ENCODE data around the gene ABL1.
"Not testable (repeated sequence)": the region's sequence is repeated elsewhere in the genome, so short reads cannot be mapped to it uniquely, and the experiment has no call there.

Gene ABL1

DNA sequence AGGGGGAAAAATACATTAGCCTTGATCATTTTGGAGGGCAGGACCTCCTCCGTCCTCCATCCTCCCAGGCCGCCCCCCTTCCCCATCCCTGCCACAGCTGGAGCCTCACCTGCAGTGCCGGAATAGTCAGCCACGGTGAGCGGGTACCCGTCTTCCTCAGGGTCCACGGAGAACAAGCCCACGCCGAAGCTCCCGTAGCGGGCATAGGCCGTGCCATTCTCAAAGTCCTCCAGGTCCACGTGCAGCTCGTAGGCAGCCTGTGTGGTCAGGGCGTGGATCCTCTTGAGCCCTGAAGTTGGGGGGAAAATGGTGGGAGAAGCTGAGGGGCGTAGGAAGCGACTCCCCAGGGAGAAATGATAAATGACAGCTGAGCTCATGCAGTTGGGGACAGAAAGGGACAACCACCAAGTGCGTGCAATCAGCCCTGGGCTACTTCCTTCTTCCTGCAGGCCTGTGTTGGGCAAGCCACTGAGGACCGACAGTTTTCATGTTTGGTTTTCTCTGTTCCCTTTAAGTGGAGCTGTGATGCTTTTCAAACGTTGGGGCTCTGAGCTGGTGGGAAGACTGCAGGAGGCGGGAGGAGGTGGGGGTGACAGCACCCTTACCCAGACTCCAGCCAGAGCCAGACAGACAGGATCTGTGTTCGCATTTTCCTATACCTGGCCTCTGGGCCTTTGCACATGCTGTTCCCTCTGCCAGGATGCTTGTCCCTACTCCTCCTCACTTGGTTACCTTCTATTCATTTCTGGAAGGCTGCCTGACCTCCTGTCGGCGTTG is 70.3 kb downstream of the ABL1 start:
- TF ChIP-seq, protein P1, sequence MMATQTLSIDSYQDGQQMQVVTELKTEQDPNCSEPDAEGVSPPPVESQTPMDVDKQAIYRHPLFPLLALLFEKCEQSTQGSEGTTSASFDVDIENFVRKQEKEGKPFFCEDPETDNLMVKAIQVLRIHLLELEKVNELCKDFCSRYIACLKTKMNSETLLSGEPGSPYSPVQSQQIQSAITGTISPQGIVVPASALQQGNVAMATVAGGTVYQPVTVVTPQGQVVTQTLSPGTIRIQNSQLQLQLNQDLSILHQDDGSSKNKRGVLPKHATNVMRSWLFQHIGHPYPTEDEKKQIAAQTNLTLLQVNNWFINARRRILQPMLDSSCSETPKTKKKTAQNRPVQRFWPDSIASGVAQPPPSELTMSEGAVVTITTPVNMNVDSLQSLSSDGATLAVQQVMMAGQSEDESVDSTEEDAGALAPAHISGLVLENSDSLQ (IDR thresholded peaks at IDR 0.05) = no peak
- no peak for TF ChIP-seq SUZ12 (IDR thresholded peaks at IDR 0.05)
- TF ChIP-seq CTBP1 (IDR thresholded peaks at IDR 0.05; ENCODE audit: borderline replicate concordance) = no peak
- TF ChIP-seq ZNF384 (IDR thresholded peaks at IDR 0.05) = no peak
- no peak for TF ChIP-seq BHLHE40 (IDR thresholded peaks at IDR 0.05; ENCODE audit: borderline replicate concordance)
- TF ChIP-seq L3MBTL2 (conservative IDR thresholded peaks at IDR 0.05) = no peak
- no peak for TF ChIP-seq FOXK2 (IDR thresholded peaks at IDR 0.05)
- no peak for TF ChIP-seq FOXM1 (IDR thresholded peaks at IDR 0.05; ENCODE audit: borderline replicate concordance)
- no peak for TF ChIP-seq HDGF (IDR thresholded peaks at IDR 0.05; ENCODE audit: borderline replicate concordance)
- TF ChIP-seq TARDBP (IDR thresholded peaks at IDR 0.05) = no peak
- TF ChIP-seq LEF1 (IDR thresholded peaks at IDR 0.05; ENCODE audit: borderline replicate concordance) = no peak
- no peak for TF ChIP-seq SP1 (IDR thresholded peaks at IDR 0.05)
- no peak for TF ChIP-seq ELF4 (IDR thresholded peaks at IDR 0.05)
- TF ChIP-seq FOXA1 (IDR thresholded peaks at IDR 0.05) = no peak
- TF ChIP-seq NFRKB (IDR thresholded peaks at IDR 0.05) = no peak
- ChIA-PET CTCF (no interaction called here), POLR2A (no interaction called here)
- no peak for DNase-seq (ENCODE audit: extremely low spot score)

DNA sequence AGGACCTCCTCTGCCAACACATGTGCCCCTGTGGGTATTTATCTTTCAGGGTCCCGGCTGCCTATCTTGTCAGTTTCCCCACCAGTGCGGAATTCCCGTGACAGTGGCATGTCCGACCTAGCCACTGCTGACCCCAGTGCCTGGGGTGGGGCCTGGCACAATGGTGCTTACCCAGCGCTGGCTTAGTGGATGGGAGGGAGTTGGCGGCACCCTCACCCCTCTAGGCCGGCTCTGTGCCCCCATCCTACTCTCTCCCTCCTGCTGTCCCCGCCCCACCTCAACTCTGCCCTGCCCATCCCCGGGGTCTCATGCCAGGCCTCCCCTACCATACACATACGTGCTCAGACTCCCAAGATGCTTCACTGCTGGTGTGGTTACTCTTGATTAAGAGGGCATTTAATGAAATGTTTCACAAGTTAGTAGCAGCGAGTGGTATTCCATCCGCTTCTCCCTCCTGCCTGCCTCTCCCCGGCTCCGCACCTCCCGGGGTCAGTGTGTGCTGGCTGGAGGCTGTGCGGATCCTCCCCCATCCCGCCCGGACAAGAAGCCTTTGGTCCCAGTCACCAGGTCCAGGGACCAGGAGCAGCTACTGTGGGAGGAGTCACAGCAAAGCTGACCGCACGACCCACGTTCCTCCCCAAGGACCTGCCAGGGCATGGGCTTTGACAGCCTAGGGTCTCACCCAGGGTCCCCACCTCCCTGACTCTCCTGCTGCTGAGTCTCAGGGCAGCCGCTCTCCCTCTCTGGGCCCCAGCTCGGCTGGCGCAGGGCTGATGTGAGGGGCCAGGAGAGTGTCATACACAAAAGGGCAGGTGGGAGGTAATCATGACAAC is 71.1 kb downstream of the ABL1 start:
- POLR2A ChIA-PET = no interaction called here
- CTCF ChIA-PET = no interaction called here
- TF ChIP-seq HDGF (IDR thresholded peaks at IDR 0.05; ENCODE audit: borderline replicate concordance) = no peak
- TF ChIP-seq ELF4 (IDR thresholded peaks at IDR 0.05) = no peak
- no peak for TF ChIP-seq TARDBP (IDR thresholded peaks at IDR 0.05)
- no peak for TF ChIP-seq ARNT (IDR thresholded peaks at IDR 0.05)
- TF ChIP-seq CTBP1 (IDR thresholded peaks at IDR 0.05; ENCODE audit: borderline replicate concordance) = no peak
- TF ChIP-seq FOXK2 (IDR thresholded peaks at IDR 0.05) = no peak
- TF ChIP-seq LEF1 (IDR thresholded peaks at IDR 0.05; ENCODE audit: borderline replicate concordance) = no peak
- TF ChIP-seq FOXM1 (IDR thresholded peaks at IDR 0.05; ENCODE audit: borderline replicate concordance) = no peak
- TF ChIP-seq ZNF384 (IDR thresholded peaks at IDR 0.05) = no peak
- TF ChIP-seq FOXA1 (IDR thresholded peaks at IDR 0.05) = no peak
- TF ChIP-seq SP1 (IDR thresholded peaks at IDR 0.05) = no peak
- no peak for TF ChIP-seq NFRKB (IDR thresholded peaks at IDR 0.05)
- TF ChIP-seq L3MBTL2 (conservative IDR thresholded peaks at IDR 0.05) = no peak
- DNase-seq (ENCODE audit: extremely low spot score) = no peak

DNA sequence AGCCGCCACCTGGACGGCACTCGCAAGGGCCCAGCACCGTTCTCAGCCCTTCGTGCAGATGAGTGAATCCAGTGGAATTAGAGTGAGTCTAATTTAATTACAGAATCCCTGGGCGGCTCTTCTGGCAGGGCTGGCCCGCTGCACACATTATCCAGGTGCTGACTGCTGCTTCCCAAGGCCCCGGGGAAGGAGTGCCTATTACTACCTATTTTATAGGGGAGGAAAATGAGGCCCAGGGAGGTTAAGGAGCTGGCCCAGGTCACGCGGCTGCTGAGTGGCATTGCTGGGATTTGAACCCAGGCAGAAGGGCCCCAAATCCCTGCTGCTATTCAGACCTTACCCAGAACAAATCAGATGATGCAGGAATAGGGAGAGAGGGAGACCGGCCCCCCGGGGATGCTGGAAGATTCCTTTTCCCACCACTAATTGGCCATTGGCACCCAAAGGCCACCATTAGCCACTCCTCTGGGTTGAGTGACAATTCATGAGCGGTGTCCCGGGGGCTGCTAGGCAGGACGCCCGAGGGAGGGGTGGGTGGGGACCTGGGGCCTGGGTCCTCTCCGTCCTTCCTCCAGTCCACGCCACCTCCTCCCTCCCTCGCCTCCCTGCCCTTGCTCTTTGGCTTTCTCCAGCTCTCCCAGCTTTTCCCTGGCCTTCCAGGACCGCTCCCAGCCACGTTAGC is 71.8 kb downstream of the ABL1 start:
- DNase-seq (ENCODE audit: extremely low spot score) = no peak
- TF ChIP-seq, protein P1 (IDR thresholded peaks at IDR 0.05) = no peak
- no peak for TF ChIP-seq FOXK2 (IDR thresholded peaks at IDR 0.05)
- TF ChIP-seq ARNT (IDR thresholded peaks at IDR 0.05) = no peak
- TF ChIP-seq BHLHE40 (IDR thresholded peaks at IDR 0.05; ENCODE audit: borderline replicate concordance) = no peak
- no peak for TF ChIP-seq SUZ12 (IDR thresholded peaks at IDR 0.05)
- TF ChIP-seq FOXM1 (IDR thresholded peaks at IDR 0.05; ENCODE audit: borderline replicate concordance) = no peak
- no peak for TF ChIP-seq CTBP1 (IDR thresholded peaks at IDR 0.05; ENCODE audit: borderline replicate concordance)
- no peak for TF ChIP-seq TARDBP (IDR thresholded peaks at IDR 0.05)
- TF ChIP-seq FOXA1 (IDR thresholded peaks at IDR 0.05) = no peak
- TF ChIP-seq ZNF384 (IDR thresholded peaks at IDR 0.05) = no peak
- CTCF ChIA-PET = no interaction called here
- POLR2A ChIA-PET = no interaction called here

DNA sequence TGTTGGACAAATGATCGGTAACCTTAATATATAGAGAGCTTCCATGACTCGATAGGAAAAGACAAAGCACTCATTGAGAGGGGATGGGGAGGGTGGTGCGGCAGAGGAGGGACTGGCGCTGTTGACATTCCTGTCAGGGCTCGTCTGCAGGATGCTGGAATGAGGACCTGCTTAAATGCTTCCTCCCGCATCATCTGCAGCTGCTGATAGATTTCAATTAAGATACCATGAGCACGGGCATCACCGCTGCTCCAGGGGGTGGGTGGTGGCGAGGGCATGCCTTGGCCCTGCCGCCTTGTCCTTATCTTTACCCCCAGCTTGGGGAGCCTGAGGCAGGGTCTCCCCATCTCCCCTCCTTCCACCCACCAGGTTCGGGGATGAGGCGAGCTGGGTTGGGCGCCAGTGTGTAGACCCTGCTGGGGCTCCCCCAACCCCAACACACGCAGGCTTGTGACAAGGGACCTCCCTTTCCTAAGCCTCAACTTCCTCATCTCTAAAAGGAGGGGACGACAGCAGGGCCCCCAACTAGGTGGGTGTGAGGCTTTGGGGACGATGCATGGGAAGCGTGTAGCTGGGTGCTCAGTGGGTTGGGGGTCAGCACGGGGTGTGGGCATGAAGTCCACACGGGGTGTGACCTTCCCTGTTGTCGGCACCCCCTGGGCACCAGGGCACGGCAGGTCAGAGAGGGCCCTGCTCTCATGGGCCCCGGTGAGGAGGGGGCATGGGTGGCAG is 73.3 kb downstream of the ABL1 start:
- ChIA-PET POLR2A (no interaction called here), CTCF (interaction anchor here (1.1 kb wide), 1 partner anchor 38 kb away, joined by 3 read pairs; no protein-coding TSS in a partner anchor)
- TF ChIP-seq FOXK2 (IDR thresholded peaks at IDR 0.05) = no peak
- no peak for TF ChIP-seq ZNF384 (IDR thresholded peaks at IDR 0.05)
- TF ChIP-seq TARDBP (IDR thresholded peaks at IDR 0.05) = no peak
- TF ChIP-seq LEF1 (IDR thresholded peaks at IDR 0.05; ENCODE audit: borderline replicate concordance) = no peak
- no peak for TF ChIP-seq FOXM1 (IDR thresholded peaks at IDR 0.05; ENCODE audit: borderline replicate concordance)
- no peak for TF ChIP-seq SP1 (IDR thresholded peaks at IDR 0.05)
- no peak for TF ChIP-seq FOXA1 (IDR thresholded peaks at IDR 0.05)
- no peak for TF ChIP-seq SUZ12 (IDR thresholded peaks at IDR 0.05)
- DNase-seq (ENCODE audit: extremely low spot score) = no peak

DNA sequence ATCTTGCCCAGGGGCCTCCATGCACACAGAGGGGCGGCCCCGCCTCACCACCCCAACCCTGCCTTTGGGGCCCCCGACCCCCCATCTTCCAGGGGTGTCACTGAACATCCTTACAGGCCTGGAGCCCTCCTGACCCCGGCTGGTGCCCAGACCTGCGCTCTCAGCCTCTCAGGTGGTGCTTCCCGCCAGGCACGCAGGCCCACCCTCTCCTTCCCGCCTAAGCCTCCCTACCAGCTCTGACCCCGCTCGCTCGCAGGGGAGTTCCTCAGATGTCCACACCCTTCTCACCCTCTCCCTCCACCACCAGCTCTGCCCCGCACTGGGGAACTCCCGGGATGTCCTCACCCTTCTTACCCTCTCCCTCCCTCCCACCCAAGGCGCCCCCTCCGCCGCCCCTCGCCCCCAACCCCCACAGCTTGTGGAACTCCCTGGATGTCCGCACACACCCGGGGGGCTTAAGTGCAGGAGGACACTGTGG is 73.9 kb downstream of the ABL1 start:
- CTCF ChIA-PET = no interaction called here
- POLR2A ChIA-PET = no interaction called here
- TF ChIP-seq ARNT (IDR thresholded peaks at IDR 0.05) (no peak), ELF4 (IDR thresholded peaks at IDR 0.05) (no peak), L3MBTL2 (conservative IDR thresholded peaks at IDR 0.05) (no peak), FOXM1 (IDR thresholded peaks at IDR 0.05; ENCODE audit: borderline replicate concordance) (no peak), FOXA1 (IDR thresholded peaks at IDR 0.05) (no peak), SP1 (IDR thresholded peaks at IDR 0.05) (no peak), TARDBP (IDR thresholded peaks at IDR 0.05) (no peak), CTBP1 (IDR thresholded peaks at IDR 0.05; ENCODE audit: borderline replicate concordance) (no peak), HDGF (IDR thresholded peaks at IDR 0.05; ENCODE audit: borderline replicate concordance) (no peak), SUZ12 (IDR thresholded peaks at IDR 0.05) (no peak), ZNF384 (IDR thresholded peaks at IDR 0.05) (no peak), BHLHE40 (IDR thresholded peaks at IDR 0.05; ENCODE audit: borderline replicate concordance) (no peak)
- TF ChIP-seq, protein P1 (IDR thresholded peaks at IDR 0.05) = no peak
- DNase-seq (ENCODE audit: extremely low spot score) = no peak

DNA sequence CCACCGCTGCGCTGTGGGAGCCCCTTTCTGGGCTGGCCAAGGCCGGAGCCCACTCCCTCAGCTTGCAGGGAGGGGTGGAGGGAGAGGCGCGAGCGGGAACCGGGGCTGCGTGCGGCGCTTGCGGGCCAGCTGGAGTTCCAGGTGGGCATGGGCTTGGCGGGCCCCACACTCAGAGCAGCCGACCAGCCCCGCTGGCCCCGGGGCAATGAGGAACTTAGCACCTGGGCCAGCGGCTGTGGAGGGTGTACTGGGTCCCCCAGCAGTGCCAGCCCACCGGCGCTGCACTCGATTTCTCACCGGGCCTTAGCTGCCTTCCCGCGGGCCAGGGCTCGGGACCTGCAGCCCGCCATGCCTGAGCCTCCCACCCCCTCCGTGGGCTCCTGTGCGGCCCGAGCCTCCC is 75.0 kb downstream of the ABL1 start:
- CTCF ChIA-PET = not testable (repeated sequence)

DNA sequence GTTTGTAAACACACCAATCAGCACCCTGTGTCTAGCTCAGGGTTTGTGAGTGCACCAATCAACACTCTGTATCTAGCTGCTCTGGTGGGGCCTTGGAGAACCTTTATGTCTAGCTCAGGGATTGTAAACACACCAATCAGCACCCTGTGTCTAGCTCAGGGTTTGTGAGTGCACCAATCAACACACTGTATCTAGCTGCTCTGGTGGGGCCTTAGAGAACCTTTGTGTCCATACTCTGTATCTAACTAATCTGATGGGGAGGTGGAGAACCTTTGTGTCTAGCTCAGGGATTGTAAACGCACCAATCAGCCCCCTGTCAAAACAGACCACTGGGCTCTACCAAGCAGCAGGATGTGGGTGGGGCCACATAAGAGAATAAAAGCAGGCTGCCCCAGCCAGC is 75.6 kb downstream of the ABL1 start:
- POLR2A ChIA-PET; CTCF ChIA-PET; DNase-seq (ENCODE audit: extremely low spot score): not testable (repeated sequence)

More for the DNA sequence above, 75.0 kb downstream of the ABL1 start:
- DNase-seq (ENCODE audit: extremely low spot score); POLR2A ChIA-PET: not testable (repeated sequence)
